ENCODE data around the gene SSBP2. TPM values are rescaled to one million over a fixed set of nuclear protein-coding genes. Genes with fewer than 3 reads are reported as not detected.

SSBP2 gene
- total and polyA plus RNA-seq, 2 of the 8 experiments (the other 6 are each of a cell fraction or from before 2014, with no cell fraction given): 21.5 to 36.2 TPM

DNA sequence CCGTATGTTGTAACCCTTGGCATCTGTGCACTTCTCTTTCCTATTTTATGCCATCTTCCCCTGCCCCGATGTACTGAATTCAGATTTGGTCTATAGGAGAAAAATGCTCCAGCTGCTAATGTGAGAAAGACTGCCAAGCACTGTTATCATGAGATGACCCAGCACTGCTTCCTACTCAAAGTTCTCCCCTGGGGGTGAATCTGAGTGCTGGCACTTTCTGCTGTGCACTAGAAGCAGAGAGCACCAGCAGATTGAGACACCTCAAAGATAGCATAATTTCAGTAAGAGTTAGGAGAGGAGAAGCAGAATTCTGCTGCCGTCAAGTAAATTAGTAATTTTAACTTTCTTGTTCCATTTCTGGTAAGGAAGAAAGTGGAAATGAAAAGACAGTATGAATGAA lies 264.2 kb downstream of the SSBP2 start:
- Histone ChIP-seq H4K20me1 (replicated peaks in 1 of 2; ENCODE audit: control insufficient read depth in 1 of 2, insufficient read depth in 2 of 2, low read length in 2 of 2) (no peaks in the 10 kb centered on the region), H3K14ac (ENCODE audit: insufficient read length) (no peak overlapping the region), H3K4me1 (replicated peaks in 1 of 4; ENCODE audit: control insufficient read depth in 3 of 4, insufficient read depth in 4 of 4, low read length in 3 of 4) (no peaks in the 10 kb centered on the region), H3K4me3 (ENCODE audit: extremely low read depth in 1 of 4, insufficient read depth in 2 of 4, low read depth in 3 of 4, low read length in 4 of 4) (no peak overlapping the region), H3K23ac (ENCODE audit: insufficient read length) (no peak overlapping the region), H3K18ac (ENCODE audit: extremely low read depth, low read length) (no peak overlapping the region), H3K27ac (ENCODE audit: low read depth, low read length) (no peak overlapping the region), H4K91ac (replicated peaks; ENCODE audit: insufficient read length, low read length) (no peak overlapping the region), H4K5ac (ENCODE audit: insufficient read length, low read depth, low read length) (no peak overlapping the region), H3K36me3 (ENCODE audit: control insufficient read depth in 2 of 4, insufficient read depth in 4 of 4, low read length in 3 of 4) (no peaks in the 10 kb centered on the region), H2BK120ac (replicated peaks; ENCODE audit: low read depth, low read length) (no peak overlapping the region), H3K27me3 (replicated peaks in 1 of 4; ENCODE audit: control insufficient read depth in 3 of 4, extremely low read depth in 1 of 4, insufficient read depth in 3 of 4, low read length in 3 of 4) (no peaks in the 10 kb centered on the region), H3K9ac (replicated peaks in 1 of 4; ENCODE audit: extremely low read depth in 1 of 4, low read depth in 3 of 4, low read length in 3 of 4) (no peak overlapping the region), H2BK5ac (ENCODE audit: low read depth, low read length) (no peak overlapping the region), H2AFZ (ENCODE audit: low read length) (no peak overlapping the region), H3K79me2 (ENCODE audit: control insufficient read depth in 1 of 2, insufficient read depth in 2 of 2, low read length in 2 of 2) (no peaks in the 10 kb centered on the region), H2BK12ac (ENCODE audit: low read depth, low read length) (no peak overlapping the region), H3K56ac (replicated peaks; ENCODE audit: insufficient read length, low read depth, low read length) (no peak overlapping the region), H3K4ac (replicated peaks; ENCODE audit: insufficient read length, low read depth, low read length) (no peak overlapping the region), H2BK20ac (ENCODE audit: low read length) (no peak overlapping the region), H2BK15ac (ENCODE audit: low read length) (no peak overlapping the region), H4K8ac (ENCODE audit: extremely low read depth, insufficient read depth, low read length) (no peak overlapping the region), H3K79me1 (ENCODE audit: low read depth, low read length) (no peaks in the 10 kb centered on the region), H2AK5ac (ENCODE audit: low read depth, low read length) (no peak overlapping the region), H3K23me2 (ENCODE audit: low read depth, low read length) (no peaks in the 10 kb centered on the region), H3K4me2 (ENCODE audit: insufficient read depth in 1 of 2, low read depth in 2 of 2, low read length in 2 of 2) (no peak overlapping the region), H3K9me3 (ENCODE audit: insufficient read depth in 2 of 2, low read depth in 1 of 2, low read length in 1 of 2) (no peaks in the 10 kb centered on the region)
- ChIA-PET CTCF (ENCODE audit: partially characterized antibody) (no interaction called here), POLR2A (ENCODE audit: partially characterized antibody) (no interaction called here)
- 93% methylated on average over 3 of the region's 3 CpGs; no CpG with 5 or more reads in 1 of the 2 experiments for WGBS, 2 experiments (ENCODE audit: extremely low coverage in 1 of 2, insufficient coverage in 1 of 2, insufficient read length in 1 of 2, insufficient replicate concordance in 2 of 2, low coverage in 1 of 2, low lambda C conversion rate in 2 of 2, missing lambda C conversion rate in 1 of 2)
- no peak for FAIRE-seq
- no peak for DNase-seq (ENCODE audit: low read depth in 1 of 2, low spot score in 2 of 2)
- TF ChIP-seq NANOG (IDR thresholded peaks at IDR 0.05; ENCODE audit: insufficient read depth, low read depth, low read length, poor library complexity, severe bottlenecking) (no peak), RNF2 (IDR thresholded peaks at IDR 0.05; ENCODE audit: borderline replicate concordance, low read depth, low read length, missing control alignments, poor library complexity, severe bottlenecking) (no peak), FOSL1 (IDR thresholded peaks at IDR 0.05; ENCODE audit: insufficient read depth, low read depth, low read length) (no peak), CREB1 (IDR thresholded peaks at IDR 0.05) (no peak), HDAC2 (IDR thresholded peaks at IDR 0.05; ENCODE audit: borderline replicate concordance in 1 of 2, low read depth in 2 of 2, low read length in 2 of 2) (no peak), SIX5 (IDR thresholded peaks at IDR 0.05; ENCODE audit: low read depth, low read length) (no peak), RFX5 (IDR thresholded peaks at IDR 0.05; ENCODE audit: borderline replicate concordance, low read depth, low read length) (no peak), POLR2A (IDR thresholded peaks at IDR 0.05; ENCODE audit: control extremely low read depth in 1 of 2, low read depth in 2 of 2, low read length in 2 of 2) (no peak)
